Stimulated activated CD8-positive, alpha-beta memory T cell treated with anti-CD3 and anti-CD28 coated beads, Interleukin-15, amount 100 ng/mL, for 1 hour (primary cell): ENCODE data around the gene SPEG.

ENCODE experiments used
- DNase-seq: peaks from one replicate; pipeline ENCODE4 v3.0.0-alpha.2; 2020; ENCODE audit warnings: low read depth

SPEG gene

GRCh38 chr2:219497495-219498279 lies 63.0 kb downstream of the SPEG start:
- DNase-seq = no peak

- DNase-seq = peak; percentile 86
Observed at GRCh38 chr2:219498280-219499057, 63.8 kb downstream of the SPEG start, which contains the start of gene GMPPA. TSS of gene GMPPA (plus strand) at chr2:219498891. CDS start at chr2:219499976, 1,085 bp downstream.

- DNase-seq = no peak
Observed at GRCh38 chr2:219499058-219499307, 64.3 kb downstream of the SPEG start.

- no peak for DNase-seq
Observed at GRCh38 chr2:219499555-219499954, 64.9 kb downstream of the SPEG start.

GRCh38 chr2:219500135-219500534 lies 65.5 kb downstream of the SPEG start:
- no peak for DNase-seq

- no peak for DNase-seq
Observed at GRCh38 chr2:219501849-219502248, 67.2 kb downstream of the SPEG start.

- no peak for DNase-seq
Observed at GRCh38 chr2:219502618-219503017, 68.0 kb downstream of the SPEG start.

GRCh38 chr2:219505585-219505984 lies 70.9 kb downstream of the SPEG start:
- DNase-seq = no peak

- no peak for DNase-seq
Observed at GRCh38 chr2:219506153-219506801, 71.6 kb downstream of the SPEG start.

GRCh38 chr2:219506802-219507526 lies 72.3 kb downstream of the SPEG start:
- no peak for DNase-seq

GRCh38 chr2:219507581-219508443 lies 73.2 kb downstream of the SPEG start:
- no peak for DNase-seq

GRCh38 chr2:219508444-219508734 lies 73.7 kb downstream of the SPEG start:
- no peak for DNase-seq

GRCh38 chr2:219508971-219509779 lies 74.5 kb downstream of the SPEG start:
- no peak for DNase-seq

- DNase-seq = peak; percentile 18
Observed at GRCh38 chr2:219509780-219510511, 75.3 kb downstream of the SPEG start.

- DNase-seq = no peak
Observed at GRCh38 chr2:219510512-219511135, 76.0 kb downstream of the SPEG start.

- DNase-seq = no peak
Observed at GRCh38 chr2:219511547-219512325, 77.1 kb downstream of the SPEG start.

- no peak for DNase-seq
Observed at GRCh38 chr2:219512524-219513216, 78.0 kb downstream of the SPEG start.

- no peak for DNase-seq
Observed at GRCh38 chr2:219513787-219514186, 79.1 kb downstream of the SPEG start.
